PC-3 (cell line): ENCODE data around the gene MECR. TPM values are rescaled to one million over a fixed set of nuclear protein-coding genes. Genes with fewer than 3 reads are reported as not detected.

Source experiments
- ATAC-seq: fragments of 200-7000 bp; cut with Tn5 transposase; 2 replicates; pipeline ENCODE4 v1.9.1; 2020; ENCODE audit warnings: mild to moderate bottlenecking, moderate library complexity
- BruUV-seq: library from RNA; stranded (reverse); fragments of 400-500 nt; replicated peaks from 2 replicates; lab custom pipeline; 2021; lab: Mats Ljungman, UMichigan
- CTCF ChIA-PET: fragments of 300-600 bp; sonication (Branson Sonifier 250); formaldehyde crosslinking; loops from one replicate; lab custom pipeline; 2022; ENCODE audit warnings: antibody characterized with exemption; lab: Charles Lee
- POLR2A ChIA-PET: fragments of 300-600 bp; sonication (Branson Sonifier 250); formaldehyde crosslinking; loops from one replicate; lab custom pipeline; 2022; ENCODE audit warnings: antibody characterized with exemption; ENCODE audit not compliant: unreplicated experiment; lab: Charles Lee
- DNase-seq: peaks from one replicate; pipeline ENCODE4 v3.0.0-alpha.2; 2015
- H2AFZ ChIP-seq: fragments of 300-600 bp; sonication (generic); 2 replicates; pipeline ENCODE4 v1.6.0; 2016; ENCODE audit warnings: antibody characterized with exemption, low read length
- H3F3A ChIP-seq: fragments of 300-600 bp; sonication (generic); one replicate; pipeline ENCODE4 v1.6.0; 2017; ENCODE audit warnings: antibody characterized with exemption, low read length, control low read depth, mild to moderate bottlenecking; ENCODE audit not compliant: unreplicated experiment
- H3K27ac ChIP-seq: fragments of 300-600 bp; sonication (generic); 2 replicates; pipeline ENCODE4 v1.5.1; 2016; ENCODE audit warnings: mild to moderate bottlenecking, low read length
- H3K27me3 ChIP-seq: fragments of 300-600 bp; sonication (generic); 2 replicates; pipeline ENCODE4 v1.6.1; 2016; ENCODE audit warnings: low read length, mixed read lengths
- H3K36me3 ChIP-seq: fragments of 300-600 bp; sonication (generic); 2 replicates; pipeline ENCODE4 v1.6.1; 2016; ENCODE audit warnings: low read depth, mixed run types, low read length, mixed read lengths
- H3K4me1 ChIP-seq: fragments of 300-600 bp; sonication (generic); 2 replicates; pipeline ENCODE4 v1.5.1; 2016; ENCODE audit warnings: low read length; ENCODE audit not compliant: insufficient read depth
- H3K4me2 ChIP-seq: fragments of 300-600 bp; sonication (generic); 2 replicates; pipeline ENCODE4 v1.6.0; 2016; ENCODE audit warnings: low read length
- H3K4me3 ChIP-seq: fragments of 300-600 bp; sonication (generic); 2 replicates; pipeline ENCODE4 v1.5.1; 2016; ENCODE audit warnings: mild to moderate bottlenecking, low read length, mixed read lengths
- H3K79me2 ChIP-seq: fragments of 300-600 bp; sonication (generic); 2 replicates; pipeline ENCODE4 v1.6.1; 2017; ENCODE audit warnings: low read length, mixed read lengths
- H3K9ac ChIP-seq: fragments of 300-600 bp; sonication (generic); 2 replicates; pipeline ENCODE4 v1.6.0; 2016; ENCODE audit warnings: mild to moderate bottlenecking, low read length
- H3K9me2 ChIP-seq: fragments of 300-600 bp; sonication (generic); replicated peaks from 2 replicates; pipeline ENCODE4 v1.6.1; 2016; ENCODE audit warnings: mixed run types, low read length, mixed read lengths
- H3K9me3 ChIP-seq: fragments of 300-600 bp; sonication (generic); 2 replicates; pipeline ENCODE4 v1.6.1; 2016; ENCODE audit warnings: low read length, mixed read lengths
- H4K20me1 ChIP-seq: fragments of 300-600 bp; sonication (generic); 2 replicates; pipeline ENCODE4 v1.6.1; 2016; ENCODE audit warnings: low read length, mixed read lengths
- CTCF ChIP-seq: fragments of 300-600 bp; sonication (generic); conservative IDR thresholded peaks from 2 replicates; pipeline ENCODE4 v1.5.1; 2017; ENCODE audit warnings: antibody characterized with exemption, low read depth, mild to moderate bottlenecking, low read length
- EZH2 ChIP-seq: fragments of 300-600 bp; sonication (generic); IDR thresholded peaks from one replicate; pipeline ENCODE4 v1.6.1; 2017; ENCODE audit warnings: antibody characterized with exemption, mild to moderate bottlenecking, low read length; ENCODE audit not compliant: unreplicated experiment
- EZH2phosphoT487 ChIP-seq: fragments of 300-600 bp; sonication (generic); IDR thresholded peaks from 2 replicates; pipeline ENCODE4 v1.6.1; 2018; ENCODE audit warnings: mild to moderate bottlenecking, antibody characterized with exemption, low read length, borderline replicate concordance
- intact Hi-C: fragments of 100-400 bp; cut with micrococcal nuclease; formaldehyde crosslinking; loops from 2 replicates; pipeline ENCODE4 v1.9.0; 2023
- total RNA-seq: library from RNA; depleted of rRNA; stranded (reverse); fragments of >200 nt; gene quantifications from 2 replicates; pipeline ENCODE4 v1.2.3, GENCODE V29; 2014

Gene MECR
- total RNA-seq, 1 experiment from 2014 or later: 30.5 TPM

GRCh38 chr1:29240986-29241385 is 10.3 kb upstream of the MECR start:
- no peaks in the 10 kb centered on the region for H4K20me1 ChIP-seq
- intact Hi-C loops: no loop called here
- H3K4me3 ChIP-seq: no peak overlapping the region
- no peak overlapping the region for H3K4me2 ChIP-seq
- no peaks in the 10 kb centered on the region for H3K27me3 ChIP-seq
- H3K36me3 ChIP-seq: no peaks in the 10 kb centered on the region
- TF ChIP-seq EZH2: no peak
- DNase-seq (no peak), ATAC-seq (no peak)
- H2AFZ ChIP-seq: no peak overlapping the region
- no peaks in the 10 kb centered on the region for H3F3A ChIP-seq
- H3K27ac ChIP-seq: no peak overlapping the region
- peaks cover 38% of the 10 kb centered on the region for H3K4me1 ChIP-seq
- peaks cover 34% of the 10 kb centered on the region for H3K79me2 ChIP-seq
- ChIA-PET CTCF (no interaction called here), POLR2A (no interaction called here)
- H3K9me3 ChIP-seq: no peaks in the 10 kb centered on the region
- H3K9ac ChIP-seq: no peak overlapping the region
- H3K9me2 ChIP-seq: no peaks in the 10 kb centered on the region
- BruUV-seq: no TSS peak

- no peaks in the 10 kb centered on the region for H3K36me3 ChIP-seq
- TF ChIP-seq EZH2 (no peak), EZH2phosphoT487 (no peak), CTCF (peak; percentile 47; the same call in 1 of the 2 replicates)
- H3F3A ChIP-seq: no peaks in the 10 kb centered on the region
- no peak overlapping the region for H3K9ac ChIP-seq
- H3K9me2 ChIP-seq: no peaks in the 10 kb centered on the region
- no peaks in the 10 kb centered on the region for H3K9me3 ChIP-seq
- H3K79me2 ChIP-seq: peaks cover 34% of the 10 kb centered on the region
- no peaks in the 10 kb centered on the region for H4K20me1 ChIP-seq
- no peak for DNase-seq
- ATAC-seq: no peak
- H3K4me3 ChIP-seq: no peak overlapping the region
- CTCF ChIA-PET: no interaction called here
- no peak overlapping the region for H3K27ac ChIP-seq
- POLR2A ChIA-PET: no interaction called here
- H3K4me1 ChIP-seq: peaks cover 37% of the 10 kb centered on the region
- no peaks in the 10 kb centered on the region for H3K27me3 ChIP-seq
- intact Hi-C loops: no loop called here
- no peak overlapping the region for H3K4me2 ChIP-seq
- BruUV-seq: no TSS peak
- H2AFZ ChIP-seq: no peak overlapping the region
Measured at GRCh38 chr1:29240400-29240837, 9.7 kb upstream of the MECR start.

GRCh38 chr1:29239142-29239541 is 8.4 kb upstream of the MECR start:
- H3K4me3 ChIP-seq: peak overlapping the region; percentile 80; the same call in 1 of the 2 replicates
- H3K9me3 ChIP-seq: no peaks in the 10 kb centered on the region
- ChIA-PET CTCF (no interaction called here), POLR2A (interaction anchor here (0.5 kb wide), 1 partner anchor 63 kb away, joined by 12 read pairs; no protein-coding TSS in a partner anchor)
- H3K9me2 ChIP-seq: no peaks in the 10 kb centered on the region
- no peaks in the 10 kb centered on the region for H4K20me1 ChIP-seq
- ATAC-seq (peak; percentile 26), DNase-seq (peak; percentile 85)
- intact Hi-C loops: loop anchor here (2.0 to 10.0 kb wide), 9 partner anchors 20 to 1478 kb away; no protein-coding TSS in a partner anchor
- TF ChIP-seq EZH2: no peak
- peak overlapping the region; percentile 74 for H3K27ac ChIP-seq
- H3K4me2 ChIP-seq: peak overlapping the region; percentile 94
- H3K27me3 ChIP-seq: no peaks in the 10 kb centered on the region
- H2AFZ ChIP-seq: no peak overlapping the region
- peaks cover 36% of the 10 kb centered on the region for H3K4me1 ChIP-seq
- BruUV-seq: TSS peak; percentile 22
- H3K9ac ChIP-seq: peak overlapping the region; percentile 70
- H3F3A ChIP-seq: no peaks in the 10 kb centered on the region
- H3K79me2 ChIP-seq: peaks cover 34% of the 10 kb centered on the region
- no peaks in the 10 kb centered on the region for H3K36me3 ChIP-seq
